NCI-H1105 (cell line): ENCODE measurements around the gene LECT2.

Source experiments
- DNase-seq: peaks from one replicate; lab custom pipeline; 2025; lab: John Stamatoyannopoulos, UW

LECT2 gene

DNA sequence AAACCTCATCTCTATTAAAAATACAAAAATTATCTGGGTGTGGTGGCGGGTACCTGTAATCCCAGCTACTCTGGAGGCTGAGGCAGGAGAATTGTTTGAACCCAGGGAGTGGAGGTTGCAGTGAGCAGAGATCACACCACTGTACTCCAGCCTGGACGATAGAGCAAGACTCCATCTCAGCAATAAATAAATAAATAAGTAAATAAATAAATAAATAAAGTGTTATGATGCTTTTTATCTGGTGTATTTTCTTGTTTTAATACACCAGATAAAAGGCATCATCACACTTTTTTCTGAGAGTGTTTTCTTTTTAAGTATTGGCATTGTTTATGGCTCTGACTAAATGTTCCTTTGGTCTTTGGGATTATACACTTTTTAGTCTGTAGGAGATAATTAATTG is 24.2 kb upstream of the LECT2 start:
- DNase-seq = no peak

DNA sequence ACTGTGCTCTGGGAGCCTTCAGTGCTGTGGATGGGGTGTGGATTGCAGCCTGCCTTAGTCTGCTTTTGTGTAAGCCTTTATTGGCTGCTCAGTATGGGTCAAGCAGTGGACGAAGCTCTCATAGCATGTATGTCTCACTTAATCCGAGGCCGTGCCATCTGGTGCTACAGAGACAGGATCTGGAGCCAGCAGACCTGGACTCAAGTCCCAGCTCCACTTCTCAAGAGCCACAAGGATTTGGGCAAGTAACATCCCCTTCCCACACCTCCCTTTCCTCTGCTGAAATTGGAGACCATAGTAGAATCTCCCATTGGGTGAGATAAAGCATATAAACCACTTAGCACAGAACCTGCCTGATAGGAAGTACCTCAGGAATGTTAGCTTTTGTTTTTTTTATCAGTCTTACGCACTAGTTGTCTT is 23.4 kb upstream of the LECT2 start:
- DNase-seq = no peak

GRCh38 chr5:135977375-135977928 is 22.7 kb upstream of the LECT2 start:
- DNase-seq = no peak

DNA sequence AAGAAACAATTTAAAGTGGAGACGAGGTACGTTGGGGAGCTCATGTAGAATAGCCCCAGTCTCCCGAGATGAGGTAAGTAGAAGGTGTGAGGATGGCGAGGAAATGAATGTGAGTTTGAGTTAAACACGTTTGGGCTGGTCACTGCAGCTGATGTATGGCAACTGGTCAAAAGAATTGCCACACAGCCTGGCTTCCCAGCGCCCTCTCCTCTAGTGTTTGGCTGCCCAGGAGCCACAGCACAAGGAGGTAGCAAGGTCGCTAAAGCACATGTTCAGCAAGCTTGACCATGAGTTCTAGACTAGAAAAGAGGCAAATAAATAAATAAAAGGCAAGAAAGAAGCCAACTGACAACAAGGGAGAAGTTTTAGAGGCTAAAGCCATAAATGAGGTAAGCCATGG is 21.4 kb upstream of the LECT2 start:
- no peak for DNase-seq

DNA sequence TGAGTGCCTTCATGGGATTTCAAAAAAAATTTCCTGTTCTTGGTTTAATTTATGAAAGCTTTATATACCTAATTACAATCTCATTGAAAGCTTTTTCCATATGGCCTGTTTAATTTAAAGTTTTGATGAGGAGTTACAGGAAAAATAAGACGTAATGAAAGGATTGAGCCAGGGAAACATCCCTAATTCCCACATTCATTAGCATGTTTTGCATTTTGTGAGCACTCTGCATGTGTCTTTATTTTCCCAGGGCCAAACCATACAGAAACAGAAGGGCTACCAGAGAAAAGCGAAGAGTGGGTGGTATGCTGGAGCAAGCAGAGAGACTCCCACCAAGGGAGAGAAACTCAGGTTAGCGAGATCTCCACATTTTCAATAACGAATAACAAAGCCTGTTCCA is 20.3 kb upstream of the LECT2 start:
- no peak for DNase-seq

GRCh38 chr5:135974021-135974600 is 19.3 kb upstream of the LECT2 start:
- no peak for DNase-seq

- DNase-seq = no peak
These were observed 18.7 kb upstream of the LECT2 start for GRCh38 chr5:135973323-135974020.

DNA sequence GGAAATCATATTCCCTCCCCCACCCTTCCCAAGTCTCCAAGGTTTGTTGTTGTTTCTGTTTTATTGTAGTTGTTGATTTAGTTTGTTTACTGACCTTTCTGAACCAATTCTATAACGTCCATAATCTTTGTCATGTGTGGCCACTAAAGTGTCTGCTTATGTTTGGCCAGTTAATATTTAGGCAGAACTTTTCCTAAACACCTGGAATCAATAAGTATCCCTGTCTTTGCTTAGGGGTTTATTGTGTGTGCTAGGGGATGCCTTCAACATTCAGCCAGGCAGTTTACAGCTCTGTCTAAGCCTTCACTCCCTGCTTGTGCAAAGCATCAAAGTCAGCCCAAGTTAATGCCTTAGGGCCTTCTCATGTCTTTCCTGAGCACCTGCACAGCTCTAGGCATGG is 16.9 kb upstream of the LECT2 start:
- no peak for DNase-seq

- no peak for DNase-seq
These were observed 12.0 kb upstream of the LECT2 start for GRCh38 chr5:135966790-135967189.

GRCh38 chr5:135966165-135966564 is 11.4 kb upstream of the LECT2 start:
- no peak for DNase-seq

DNA sequence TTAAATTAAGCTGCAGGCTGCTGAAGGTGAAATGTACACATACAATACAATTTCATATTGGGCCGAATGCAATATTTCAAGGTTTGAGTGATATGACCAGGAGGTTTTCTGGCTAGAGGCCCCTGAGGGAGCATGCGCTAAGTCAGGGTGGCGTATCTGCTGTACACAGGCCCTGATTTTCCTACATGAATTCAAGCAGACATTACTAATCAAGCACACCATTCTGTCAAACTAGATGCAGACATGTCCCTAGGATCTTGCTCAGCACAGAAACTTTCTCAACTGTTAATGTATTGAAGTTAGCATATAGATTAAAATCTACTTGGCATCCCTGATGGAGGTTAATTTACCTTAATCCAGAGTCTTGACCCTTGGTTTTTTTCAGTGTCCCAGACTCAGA is 10.7 kb upstream of the LECT2 start:
- DNase-seq = no peak

DNA sequence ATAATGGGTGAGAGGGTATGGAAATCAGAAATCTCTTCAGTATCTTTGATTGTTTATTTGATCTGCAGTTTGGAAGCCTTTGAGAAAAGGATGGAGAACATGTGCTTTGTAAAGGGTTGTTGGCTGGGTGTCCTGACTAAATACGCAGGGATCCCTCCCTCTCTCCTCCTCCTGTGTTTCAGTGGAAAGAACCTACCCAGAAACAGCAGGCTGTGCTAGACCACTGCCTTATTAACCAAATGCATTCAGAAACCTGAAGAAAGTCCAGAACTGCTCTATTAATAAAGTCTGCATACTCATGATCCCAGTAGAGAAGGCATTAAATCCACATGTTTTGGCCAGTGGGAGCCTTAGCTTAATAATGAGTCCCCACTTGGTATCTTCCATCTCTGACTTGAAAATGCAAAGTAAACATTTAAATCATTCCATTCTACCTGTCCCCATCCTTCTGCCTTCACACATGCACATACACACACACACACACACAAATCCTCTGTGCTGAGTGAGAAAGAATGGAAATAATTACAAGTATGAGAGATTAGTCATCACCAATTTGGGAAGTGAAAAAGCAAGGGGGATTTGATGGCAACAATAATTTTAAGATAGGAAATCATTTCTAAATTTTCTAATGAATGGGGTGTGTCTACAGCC is 10.0 kb upstream of the LECT2 start:
- DNase-seq = no peak

GRCh38 chr5:135955525-135955924 is 742 bp upstream of the LECT2 start:
- no peak for DNase-seq

DNA sequence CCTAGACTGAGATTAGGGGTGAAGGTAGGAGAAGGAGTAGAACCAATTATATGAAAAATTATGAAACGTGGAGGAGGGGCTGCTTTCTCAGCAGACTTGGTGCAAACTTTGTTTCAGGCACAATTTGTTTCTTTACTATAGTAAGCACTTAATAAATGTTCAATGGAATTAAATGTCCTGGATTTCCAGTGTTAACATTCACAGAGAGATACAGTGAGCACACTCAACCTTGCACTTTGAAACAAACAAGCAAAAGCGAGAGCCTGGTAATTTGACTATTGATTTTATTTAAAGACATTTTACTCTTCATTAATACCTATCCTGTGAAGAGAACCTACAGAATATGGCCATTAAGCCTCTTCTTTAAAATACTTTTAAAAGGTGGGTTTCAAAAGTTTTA is 933 bp downstream of the LECT2 start:
- no peak for DNase-seq

DNA sequence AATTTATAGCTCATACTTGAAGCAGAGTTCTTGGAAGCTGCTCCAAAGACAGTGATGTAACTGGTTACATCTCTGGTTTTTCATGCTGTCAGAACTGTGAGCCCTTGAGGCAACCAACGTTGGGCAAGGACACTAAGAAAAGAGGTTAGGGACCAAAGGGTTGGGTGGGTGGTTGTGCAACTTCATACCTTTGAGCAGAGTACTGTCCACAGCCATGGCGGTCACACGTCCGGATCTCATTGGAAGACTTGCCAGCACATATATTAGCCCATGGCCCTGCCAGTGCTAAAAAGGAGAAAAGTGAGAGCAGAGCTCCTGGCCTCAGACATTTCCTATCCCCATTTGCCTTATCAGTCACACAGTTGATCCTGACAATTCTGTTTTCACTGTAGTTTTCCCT is 2.1 kb downstream of the LECT2 start:
- no peak for DNase-seq

DNA sequence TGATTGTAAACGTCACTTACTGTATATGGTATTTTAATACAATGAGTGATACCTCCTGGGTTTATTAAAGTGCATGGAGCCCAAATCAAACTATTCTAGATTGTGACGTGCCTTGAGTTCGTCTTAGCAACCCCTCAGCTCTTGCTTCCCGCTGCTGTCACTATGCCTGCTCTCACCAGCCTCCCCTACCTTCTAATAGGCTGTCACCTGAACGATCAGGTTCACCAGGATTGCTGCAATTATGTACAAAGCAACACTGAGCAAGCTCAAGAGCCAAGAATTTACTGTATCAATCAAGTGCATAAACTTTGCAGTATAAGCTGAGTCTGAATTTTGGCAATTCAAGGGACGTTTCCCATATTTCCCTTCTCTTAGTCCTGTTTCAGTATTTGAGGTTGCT is 3.0 kb downstream of the LECT2 start:
- no peak for DNase-seq

GRCh38 chr5:135951257-135951656 is 3.5 kb downstream of the LECT2 start:
- DNase-seq = no peak

- no peak for DNase-seq
These were observed 4.2 kb downstream of the LECT2 start for GRCh38 chr5:135950611-135951010.

DNA sequence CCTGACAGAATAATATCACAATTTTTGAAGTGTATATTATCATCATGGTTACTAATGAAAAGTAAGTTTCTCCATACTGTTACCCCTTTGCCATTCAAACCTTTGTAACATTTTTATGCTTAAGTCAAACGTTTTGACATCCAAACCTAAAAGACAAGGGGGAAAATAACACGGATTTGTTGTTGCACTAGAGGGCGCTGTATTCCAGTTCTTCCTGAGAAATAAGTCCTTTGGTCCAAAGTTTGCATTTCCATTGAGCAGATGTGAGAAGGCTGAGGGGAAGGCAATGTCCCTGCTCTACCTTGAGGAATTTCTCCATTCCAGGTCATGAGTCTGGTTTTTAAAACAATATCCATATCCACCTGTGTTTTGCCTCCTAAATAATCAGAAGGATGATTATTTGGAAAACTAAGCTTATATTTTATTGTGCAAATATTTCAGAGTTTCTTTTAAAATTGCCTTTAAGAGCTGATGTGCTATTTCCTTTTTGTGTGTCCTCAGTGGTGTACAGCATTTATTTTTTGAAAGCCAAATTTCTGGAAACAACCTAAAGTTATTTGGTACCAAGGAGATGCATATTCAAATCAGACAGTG is 9.7 kb downstream of the LECT2 start:
- DNase-seq = peak; percentile 13

- no peak for DNase-seq
These were observed 10.2 kb downstream of the LECT2 start for GRCh38 chr5:135944564-135944963.

GRCh38 chr5:135942202-135942771 is 12.5 kb downstream of the LECT2 start:
- DNase-seq = no peak

- no peak for DNase-seq
These were observed 13.1 kb downstream of the LECT2 start for GRCh38 chr5:135941711-135942110.
